Stimulated activated CD4-positive, alpha-beta T cell treated with anti-CD3 and anti-CD28 coated beads, Interleukin-1b, Interleukin-23, amount 100 ng/mL, for 48 hours (primary cell): Measurements from ENCODE around the gene PGS1.
A peak's percentile ranks its signal among the peaks of the same experiment; 100 is the strongest.

Source experiments
- DNase-seq: peaks from one replicate; pipeline ENCODE4 v3.0.0-alpha.2; 2020

The PGS1 gene

GRCh38 chr17:78366109-78366848 lies 12.2 kb upstream of the PGS1 start:
- no peak for DNase-seq

- DNase-seq: no peak
These were observed 11.3 kb upstream of the PGS1 start for GRCh38 chr17:78367193-78367592.

- no peak for DNase-seq
These were observed 10.1 kb upstream of the PGS1 start for GRCh38 chr17:78368348-78368747.

- no peak for DNase-seq
These were observed 9.5 kb upstream of the PGS1 start for GRCh38 chr17:78368854-78369495.

- DNase-seq: no peak
These were observed 8.6 kb upstream of the PGS1 start for GRCh38 chr17:78369791-78370381.

GRCh38 chr17:78371056-78371455 lies 7.4 kb upstream of the PGS1 start:
- DNase-seq: no peak

GRCh38 chr17:78372841-78373240 lies 5.6 kb upstream of the PGS1 start:
- no peak for DNase-seq

GRCh38 chr17:78374189-78374588 lies 4.3 kb upstream of the PGS1 start:
- DNase-seq: no peak

GRCh38 chr17:78374631-78375274 lies 3.7 kb upstream of the PGS1 start:
- no peak for DNase-seq

GRCh38 chr17:78375401-78376151 lies 2.9 kb upstream of the PGS1 start:
- DNase-seq: no peak

- no peak for DNase-seq
These were observed 2.3 kb upstream of the PGS1 start for GRCh38 chr17:78376161-78376560.

- DNase-seq: no peak
These were observed 608 bp upstream of the PGS1 start for GRCh38 chr17:78377858-78378224.

GRCh38 chr17:78379131-78379491 lies 662 bp downstream of the PGS1 start:
- no peak for DNase-seq

- no peak for DNase-seq
These were observed 1.9 kb downstream of the PGS1 start for GRCh38 chr17:78380370-78380769.

GRCh38 chr17:78381601-78382232 lies 3.3 kb downstream of the PGS1 start:
- DNase-seq: peak; percentile 73

GRCh38 chr17:78383725-78384471 lies 5.4 kb downstream of the PGS1 start:
- DNase-seq: peak; percentile 88

GRCh38 chr17:78384479-78385175 lies 6.2 kb downstream of the PGS1 start:
- no peak for DNase-seq

- DNase-seq: no peak
These were observed 9.8 kb downstream of the PGS1 start for GRCh38 chr17:78387977-78388941.

GRCh38 chr17:78390241-78391050 lies 12.0 kb downstream of the PGS1 start:
- DNase-seq: no peak
